ENCODE data around the gene FBXW8.

Gene FBXW8

DNA sequence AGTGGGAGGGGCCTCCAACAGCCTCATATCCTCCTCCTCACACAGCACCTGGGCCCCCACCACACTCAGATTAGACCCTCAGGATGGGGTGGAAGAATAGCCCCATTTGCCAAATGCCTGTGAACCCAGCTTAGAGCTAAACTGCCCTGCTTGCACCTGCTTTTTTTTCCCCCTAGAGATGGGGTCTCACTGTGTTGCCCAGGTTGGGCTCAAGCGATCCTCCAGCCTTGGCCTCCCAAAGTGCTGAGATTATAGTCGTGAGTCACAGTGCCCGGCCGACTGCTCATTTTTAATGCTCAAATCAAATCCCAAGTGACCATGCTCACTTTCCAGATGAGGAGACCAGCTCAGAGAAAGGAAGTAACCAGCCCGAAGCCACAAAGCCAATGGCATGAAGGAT lies 161.4 kb downstream of the FBXW8 start:
- Histone ChIP-seq H3K9me3 (ENCODE audit: control insufficient read depth, insufficient read depth, low read length) (no peaks in the 10 kb centered on the region), H3K4me3 (ENCODE audit: low read depth, low read length) (no peak overlapping the region), H3K9ac (ENCODE audit: low read depth, low read length) (no peak overlapping the region), H3K36me3 (ENCODE audit: control insufficient read depth, insufficient read depth, low read length) (no peaks in the 10 kb centered on the region), H3K4me1 (ENCODE audit: control insufficient read depth, insufficient read depth, low read length) (0 out of 2 replicates have a peak, but pooled peaks cover 4% of the 10 kb centered on the region), H3K27ac (ENCODE audit: low read depth, low read length) (no peak overlapping the region), H3K27me3 (ENCODE audit: control insufficient read depth, insufficient read depth, low read length) (no peaks in the 10 kb centered on the region)

DNA sequence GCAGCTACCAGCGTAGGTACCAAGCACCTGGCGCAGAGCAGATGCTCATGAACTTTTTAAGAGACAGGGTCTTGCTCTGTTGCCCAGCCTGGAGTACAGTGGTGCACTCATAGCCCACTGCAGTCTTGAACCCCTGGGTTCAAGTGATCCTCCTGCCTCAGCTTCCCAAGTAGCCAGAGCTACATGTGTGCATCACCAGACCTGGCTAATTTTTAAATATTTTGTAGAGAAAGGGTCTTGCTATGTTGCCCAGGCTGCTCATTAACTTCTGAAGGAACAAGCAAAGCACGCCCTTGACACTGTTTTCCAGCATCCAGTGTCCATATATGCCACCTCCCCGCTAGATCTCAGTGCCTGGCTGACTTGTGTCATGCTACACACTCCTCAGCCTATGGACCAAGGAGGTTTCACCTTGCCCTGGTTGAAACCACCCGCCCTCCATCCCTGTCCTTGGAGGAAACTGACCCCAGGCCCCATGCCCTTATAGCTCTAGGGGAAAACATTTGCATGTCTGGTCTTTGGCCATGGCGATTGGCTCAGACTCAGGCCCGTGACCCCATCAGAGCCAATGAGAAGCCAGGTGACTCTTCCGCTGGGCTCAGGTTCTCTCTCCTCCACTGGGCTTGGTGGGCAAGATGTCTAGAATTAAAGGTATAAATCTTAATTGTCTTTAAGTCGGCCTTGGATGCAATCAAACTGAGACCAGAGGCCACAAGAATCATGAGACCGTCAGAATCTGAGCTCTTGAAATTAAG lies 162.2 kb downstream of the FBXW8 start:
- no peaks in the 10 kb centered on the region for H3K27me3 ChIP-seq (ENCODE audit: control insufficient read depth, insufficient read depth, low read length)

DNA sequence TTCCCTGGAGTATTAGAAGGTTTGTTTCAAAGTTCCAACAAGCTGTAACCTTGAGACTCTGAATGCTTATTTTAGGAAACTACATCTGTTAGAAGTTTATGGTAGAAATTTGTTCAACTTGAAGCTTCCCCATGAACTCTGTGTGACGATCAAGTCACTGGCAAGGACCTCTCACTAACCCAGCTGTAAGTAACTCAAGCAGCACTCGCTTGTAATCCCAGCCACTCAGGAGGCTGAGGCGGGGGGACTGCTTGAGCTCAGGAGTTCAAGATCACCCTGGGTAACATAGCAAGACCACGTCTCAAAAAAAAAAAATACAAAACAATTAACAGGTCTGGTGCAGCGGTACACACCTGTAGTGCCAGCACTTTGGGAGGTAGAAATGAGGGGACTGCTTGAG lies 162.9 kb downstream of the FBXW8 start:
- Histone ChIP-seq H3K27me3 (ENCODE audit: control insufficient read depth, insufficient read depth, low read length) (no peaks in the 10 kb centered on the region), H3K27ac (ENCODE audit: low read depth, low read length) (no peak overlapping the region), H3K9ac (ENCODE audit: low read depth, low read length) (no peak overlapping the region), H3K4me3 (ENCODE audit: low read depth, low read length) (no peak overlapping the region), H3K9me3 (ENCODE audit: control insufficient read depth, insufficient read depth, low read length) (no peaks in the 10 kb centered on the region), H3K36me3 (ENCODE audit: control insufficient read depth, insufficient read depth, low read length) (no peaks in the 10 kb centered on the region), H3K4me1 (ENCODE audit: control insufficient read depth, insufficient read depth, low read length) (0 out of 2 replicates have a peak, but pooled peaks cover 4% of the 10 kb centered on the region)

More for the DNA sequence above, 162.2 kb downstream of the FBXW8 start:
- no peak overlapping the region for H3K27ac ChIP-seq (ENCODE audit: low read depth, low read length)
- no peak overlapping the region for H3K4me3 ChIP-seq (ENCODE audit: low read depth, low read length)
- no peak overlapping the region for H3K9ac ChIP-seq (ENCODE audit: low read depth, low read length)
- no peaks in the 10 kb centered on the region for H3K9me3 ChIP-seq (ENCODE audit: control insufficient read depth, insufficient read depth, low read length)
- H3K4me1 ChIP-seq (ENCODE audit: control insufficient read depth, insufficient read depth, low read length), result 0 out of 2 replicates have a peak, but pooled peaks cover 4% of the 10 kb centered on the region
- no peaks in the 10 kb centered on the region for H3K36me3 ChIP-seq (ENCODE audit: control insufficient read depth, insufficient read depth, low read length)

DNA sequence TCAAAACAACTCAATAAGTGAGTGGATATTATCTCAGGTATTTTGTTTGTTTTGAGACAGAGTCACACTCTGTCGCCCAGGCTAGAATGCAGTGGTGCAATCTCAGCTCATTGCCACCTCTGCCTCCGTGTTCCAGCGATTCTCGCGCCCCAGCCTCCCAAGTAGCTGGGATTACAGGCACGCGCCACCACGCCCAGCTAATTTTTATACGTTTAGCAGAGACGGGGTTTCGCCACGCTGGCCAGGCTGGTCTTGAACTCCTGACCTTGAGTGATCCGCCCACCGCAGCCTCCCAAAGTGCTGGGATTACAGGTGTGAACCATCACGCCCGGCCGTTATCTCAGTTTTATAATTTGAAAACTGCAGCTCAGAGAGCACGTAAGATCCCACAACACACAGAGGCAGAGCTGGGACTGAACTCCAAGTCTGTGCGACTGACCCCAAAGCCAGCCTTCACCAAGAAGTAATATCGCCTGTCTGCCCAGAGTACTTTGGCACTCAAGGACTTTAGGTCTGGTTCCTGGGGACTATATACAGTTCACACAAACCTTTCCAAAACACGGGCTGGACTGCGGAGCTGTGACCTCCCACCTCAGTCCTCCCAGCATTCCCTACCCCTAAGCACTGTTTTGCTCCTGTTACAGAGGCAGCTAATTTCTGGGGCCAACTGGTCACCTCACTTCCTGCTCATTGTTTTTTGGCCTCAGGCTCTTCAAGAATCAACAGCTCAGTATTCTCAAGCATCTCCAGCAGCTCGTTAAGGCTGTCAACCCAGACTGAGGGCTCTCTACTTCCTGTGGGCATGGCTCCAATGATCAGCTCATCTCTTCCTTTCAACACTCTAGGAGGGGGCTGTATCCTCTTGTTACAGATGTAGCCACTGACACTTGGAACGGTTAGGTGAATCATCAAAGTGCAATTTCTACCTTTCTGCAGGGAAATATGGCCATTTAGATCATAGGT lies 165.9 kb downstream of the FBXW8 start:
- no peak overlapping the region for H3K9ac ChIP-seq (ENCODE audit: low read depth, low read length)
- H3K27ac ChIP-seq (ENCODE audit: low read depth, low read length), result no peak overlapping the region
- H3K4me1 ChIP-seq (ENCODE audit: control insufficient read depth, insufficient read depth, low read length), result 0 out of 2 replicates have a peak, but pooled peaks cover 4% of the 10 kb centered on the region
- H3K4me3 ChIP-seq (ENCODE audit: low read depth, low read length), result no peak overlapping the region
- H3K36me3 ChIP-seq (ENCODE audit: control insufficient read depth, insufficient read depth, low read length), result no peaks in the 10 kb centered on the region
- no peaks in the 10 kb centered on the region for H3K9me3 ChIP-seq (ENCODE audit: control insufficient read depth, insufficient read depth, low read length)
- H3K27me3 ChIP-seq (ENCODE audit: control insufficient read depth, insufficient read depth, low read length), result no peaks in the 10 kb centered on the region

DNA sequence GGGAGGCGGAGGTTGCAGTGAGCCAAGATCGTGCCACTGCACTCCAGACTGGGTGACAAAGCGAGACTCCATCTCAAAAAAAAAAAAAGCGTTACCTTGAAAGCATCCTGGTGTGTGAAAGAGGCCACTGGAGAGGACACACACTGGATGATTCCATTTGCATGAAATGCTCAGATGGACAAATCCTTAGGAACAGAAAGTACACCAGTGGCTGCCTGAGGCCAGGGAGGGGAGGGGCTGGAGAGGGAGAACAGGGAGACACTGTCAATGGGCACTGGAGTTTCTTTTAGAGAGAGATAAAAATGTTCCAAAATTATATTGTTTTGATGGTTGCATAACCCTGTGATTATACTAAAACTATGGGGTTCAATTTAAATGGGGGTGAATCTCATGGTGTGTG lies 168.7 kb downstream of the FBXW8 start:
- H3K9ac ChIP-seq (ENCODE audit: low read depth, low read length), result no peak overlapping the region
- H3K27ac ChIP-seq (ENCODE audit: low read depth, low read length), result no peak overlapping the region
- H3K9me3 ChIP-seq (ENCODE audit: control insufficient read depth, insufficient read depth, low read length), result no peaks in the 10 kb centered on the region
- H3K4me1 ChIP-seq (ENCODE audit: control insufficient read depth, insufficient read depth, low read length), result 0 out of 2 replicates have a peak, but pooled peaks cover 4% of the 10 kb centered on the region
- H3K36me3 ChIP-seq (ENCODE audit: control insufficient read depth, insufficient read depth, low read length), result no peaks in the 10 kb centered on the region
- H3K4me3 ChIP-seq (ENCODE audit: low read depth, low read length), result no peak overlapping the region
- no peaks in the 10 kb centered on the region for H3K27me3 ChIP-seq (ENCODE audit: control insufficient read depth, insufficient read depth, low read length)

DNA sequence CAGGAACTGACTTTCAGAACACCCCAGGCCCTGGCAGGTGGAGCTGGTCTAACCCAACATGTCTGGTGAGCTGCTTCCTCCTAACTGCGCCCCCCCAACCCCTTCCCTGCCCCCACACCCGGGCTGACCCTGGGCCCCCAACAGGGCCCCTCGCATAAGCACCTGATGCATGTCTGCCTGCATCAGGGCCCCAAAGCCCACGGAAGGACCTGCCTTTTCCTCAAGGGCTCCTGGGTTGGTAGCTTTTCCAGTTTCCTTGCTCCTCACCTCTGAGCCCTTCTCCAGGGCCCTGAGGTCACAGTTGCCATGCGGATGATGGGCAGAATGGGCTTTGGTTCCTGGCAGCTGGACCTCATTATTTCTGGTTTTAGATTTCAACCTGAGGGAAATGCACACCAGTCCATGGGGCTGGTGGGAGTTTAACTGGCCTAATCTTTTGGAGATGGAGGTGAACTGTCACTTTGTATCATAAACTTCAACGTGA lies 170.0 kb downstream of the FBXW8 start:
- Histone ChIP-seq H3K27ac (ENCODE audit: low read depth, low read length) (no peak overlapping the region), H3K9ac (ENCODE audit: low read depth, low read length) (no peak overlapping the region), H3K4me1 (ENCODE audit: control insufficient read depth, insufficient read depth, low read length) (0 out of 2 replicates have a peak, but pooled peaks cover 4% of the 10 kb centered on the region), H3K27me3 (ENCODE audit: control insufficient read depth, insufficient read depth, low read length) (no peaks in the 10 kb centered on the region), H3K9me3 (ENCODE audit: control insufficient read depth, insufficient read depth, low read length) (no peaks in the 10 kb centered on the region), H3K4me3 (ENCODE audit: low read depth, low read length) (no peak overlapping the region), H3K36me3 (ENCODE audit: control insufficient read depth, insufficient read depth, low read length) (no peaks in the 10 kb centered on the region)

Data from HUES48 (cell line).